Effector memory CD4-positive, alpha-beta T cell (primary cell): ENCODE data around the gene HEATR1.
"Not testable (repeated sequence)": the region's sequence is repeated elsewhere in the genome, so short reads cannot be mapped to it uniquely, and the experiment has no call there.

Source experiments
- DNase-seq, 3 donors: peaks; one replicate each; pipeline ENCODE4 v3.0.0-alpha.2; 2020
- H3K27ac ChIP-seq: 2 replicates; pipeline ENCODE4 v1.7.0; 2013; ENCODE audit warnings: mild to moderate bottlenecking, low read length, moderate library complexity; ENCODE audit not compliant: insufficient read depth, poor library complexity, severe bottlenecking
- H3K27me3 ChIP-seq: replicated peaks from 2 replicates; pipeline ENCODE4 v1.7.0; 2013; ENCODE audit warnings: mild to moderate bottlenecking, low read length; ENCODE audit not compliant: insufficient read depth, control insufficient read depth, poor library complexity, severe bottlenecking
- H3K36me3 ChIP-seq: 2 replicates; pipeline ENCODE4 v1.7.0; 2013; ENCODE audit warnings: mild to moderate bottlenecking, low read length, moderate library complexity; ENCODE audit not compliant: control insufficient read depth, insufficient read depth
- H3K4me1 ChIP-seq: 2 replicates; pipeline ENCODE4 v1.7.0; 2013; ENCODE audit warnings: low read length, mild to moderate bottlenecking; ENCODE audit not compliant: control insufficient read depth, insufficient read depth, poor library complexity, severe bottlenecking
- H3K4me3 ChIP-seq: 2 replicates; pipeline ENCODE4 v1.7.0; 2013; ENCODE audit warnings: low read length, low read depth, mild to moderate bottlenecking; ENCODE audit not compliant: insufficient read depth, poor library complexity, severe bottlenecking
- H3K9me3 ChIP-seq: 2 replicates; pipeline ENCODE4 v1.7.0; 2013; ENCODE audit warnings: mild to moderate bottlenecking, low read length, moderate library complexity; ENCODE audit not compliant: control insufficient read depth

Gene HEATR1

GRCh38 chr1:236622407-236622806 lies 18.1 kb upstream of the HEATR1 start:
- no peak for DNase-seq

GRCh38 chr1:236619398-236619797 lies 15.1 kb upstream of the HEATR1 start:
- no peak overlapping the region for H3K4me3 ChIP-seq
- no peaks in the 10 kb centered on the region for H3K9me3 ChIP-seq
- peaks cover 5% of the 10 kb centered on the region for H3K27me3 ChIP-seq
- H3K36me3 ChIP-seq: no peaks in the 10 kb centered on the region
- DNase-seq: no peak
- H3K27ac ChIP-seq: no peak overlapping the region
- H3K4me1 ChIP-seq: no peaks in the 10 kb centered on the region

More at GRCh38 chr1:236622407-236622806, 18.1 kb upstream of the HEATR1 start:
- no peaks in the 10 kb centered on the region for H3K36me3 ChIP-seq
- no peak overlapping the region for H3K27ac ChIP-seq
- H3K9me3 ChIP-seq: no peaks in the 10 kb centered on the region
- H3K4me1 ChIP-seq: no peaks in the 10 kb centered on the region
- H3K27me3 ChIP-seq: peaks cover 5% of the 10 kb centered on the region
- H3K4me3 ChIP-seq: no peak overlapping the region

DNA sequence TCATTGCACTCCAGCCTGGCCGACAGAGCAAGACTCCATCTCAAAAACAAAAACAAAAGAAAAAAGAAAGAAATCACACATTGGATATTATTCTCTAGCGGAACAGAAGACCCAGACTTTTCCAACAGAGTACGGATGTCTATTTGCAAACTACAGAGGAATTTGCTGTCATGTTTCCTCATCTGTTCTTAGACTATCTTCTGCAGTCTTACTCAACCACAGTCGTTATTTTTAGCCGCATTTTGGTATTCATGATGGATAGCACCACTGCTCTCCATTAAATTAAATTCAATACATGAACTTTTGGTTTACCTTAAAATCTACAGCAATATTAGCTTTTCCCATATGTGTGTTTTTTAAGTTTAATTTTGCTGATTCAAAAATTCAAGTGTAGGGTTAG lies 14.2 kb upstream of the HEATR1 start:
- no peak for DNase-seq
- no peak overlapping the region for H3K27ac ChIP-seq
- no peaks in the 10 kb centered on the region for H3K4me1 ChIP-seq
- no peaks in the 10 kb centered on the region for H3K36me3 ChIP-seq
- no peak overlapping the region for H3K4me3 ChIP-seq
- no peaks in the 10 kb centered on the region for H3K9me3 ChIP-seq
- peaks cover 5% of the 10 kb centered on the region for H3K27me3 ChIP-seq

- DNase-seq: no peak
- no peaks in the 10 kb centered on the region for H3K4me1 ChIP-seq
- H3K27me3 ChIP-seq: peaks cover 5% of the 10 kb centered on the region
- H3K27ac ChIP-seq: no peak overlapping the region
- no peaks in the 10 kb centered on the region for H3K9me3 ChIP-seq
- H3K36me3 ChIP-seq: no peaks in the 10 kb centered on the region
- H3K4me3 ChIP-seq: no peak overlapping the region
Measured at GRCh38 chr1:236615399-236616148, 11.3 kb upstream of the HEATR1 start.

- no peaks in the 10 kb centered on the region for H3K4me1 ChIP-seq
- peaks cover 24% of the 10 kb centered on the region for H3K27me3 ChIP-seq
- no peak for DNase-seq
- no peaks in the 10 kb centered on the region for H3K9me3 ChIP-seq
- no peak overlapping the region for H3K4me3 ChIP-seq
- H3K27ac ChIP-seq: no peak overlapping the region
- H3K36me3 ChIP-seq: no peaks in the 10 kb centered on the region
Measured at GRCh38 chr1:236612349-236612748, 8.0 kb upstream of the HEATR1 start.

GRCh38 chr1:236608930-236609726 lies 4.8 kb upstream of the HEATR1 start:
- Histone ChIP-seq H3K27me3 (peaks cover 24% of the 10 kb centered on the region), H3K36me3 (no peaks in the 10 kb centered on the region), H3K4me3 (no peak overlapping the region), H3K27ac (no peak overlapping the region), H3K9me3 (no peaks in the 10 kb centered on the region), H3K4me1 (no peaks in the 10 kb centered on the region)
- no peak for DNase-seq

- not testable (repeated sequence) for H3K9me3 ChIP-seq, H3K36me3 ChIP-seq, H3K4me3 ChIP-seq, H3K4me1 ChIP-seq, DNase-seq, H3K27ac ChIP-seq
- peaks cover 24% of the 10 kb centered on the region for H3K27me3 ChIP-seq
Measured at GRCh38 chr1:236607597-236607996, 3.3 kb upstream of the HEATR1 start.

DNA sequence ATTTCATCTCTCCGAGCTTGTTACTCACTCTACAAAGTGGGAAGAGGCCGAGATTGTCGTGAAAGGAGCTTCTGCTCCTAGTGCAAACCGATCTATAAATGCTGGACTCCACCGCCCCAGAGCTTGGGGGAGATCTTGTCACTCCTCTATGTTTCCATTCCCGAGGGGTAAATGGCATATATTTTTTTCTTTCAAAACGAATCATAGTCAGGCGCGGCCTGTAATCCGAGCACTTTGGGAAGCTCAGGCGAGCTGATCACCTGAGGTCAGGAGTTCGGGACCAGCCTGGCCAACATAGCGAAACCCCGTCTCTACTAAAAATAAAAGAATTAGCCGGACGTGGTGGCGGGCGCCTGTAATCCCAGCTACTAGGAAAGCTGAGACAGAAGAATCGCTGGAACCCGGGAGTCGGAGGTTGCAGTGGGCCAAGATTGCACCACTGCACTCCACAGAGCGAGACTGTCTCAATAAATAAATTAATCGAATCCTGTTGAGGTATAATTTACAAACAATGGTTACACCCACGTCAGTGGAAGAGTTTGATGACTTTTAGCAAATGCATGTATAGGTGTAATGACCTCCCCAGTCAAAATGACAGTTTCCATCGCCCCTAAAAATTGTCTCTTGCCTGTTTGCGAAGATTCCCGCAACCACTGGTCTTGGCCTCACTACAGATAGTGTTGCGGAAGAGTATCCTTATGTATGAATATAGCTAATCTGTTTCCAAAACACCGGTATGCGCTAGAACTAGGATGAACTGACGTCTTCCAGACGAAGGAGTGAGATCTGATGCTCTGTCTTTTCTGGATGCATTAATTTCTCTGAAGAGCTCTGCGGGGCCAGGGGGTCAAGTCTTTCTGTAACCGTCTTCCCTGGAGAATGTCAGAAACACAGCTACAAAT lies 840 bp upstream of the HEATR1 start:
- Histone ChIP-seq H3K4me1 (peaks cover 10% of the 10 kb centered on the region), H3K4me3 (peak overlapping the region; percentile 99), H3K27me3 (peaks cover 15% of the 10 kb centered on the region), H3K36me3 (peaks cover 10% of the 10 kb centered on the region), H3K27ac (peak overlapping the region; percentile 69), H3K9me3 (no peaks in the 10 kb centered on the region)
- no peak for DNase-seq

DNA sequence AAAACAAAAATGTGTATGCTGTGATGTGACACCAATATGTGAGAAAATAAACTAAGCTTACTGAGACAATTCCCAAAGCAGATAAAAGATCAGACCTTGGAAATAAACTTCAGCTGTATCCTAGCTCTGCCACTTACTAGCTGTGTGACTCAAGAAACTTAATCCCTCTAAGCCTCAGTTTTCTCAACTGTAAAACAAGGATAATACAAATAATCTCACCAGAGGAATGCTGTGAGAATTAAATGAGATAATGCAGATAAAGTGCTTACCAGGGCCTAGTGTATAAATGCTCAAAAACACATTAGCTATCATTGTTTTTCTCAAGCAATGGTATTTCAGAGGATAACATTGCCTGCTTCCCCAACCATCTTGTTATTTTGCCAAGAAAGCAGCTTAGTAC lies 2.1 kb downstream of the HEATR1 start:
- Histone ChIP-seq H3K36me3 (peaks cover 33% of the 10 kb centered on the region), H3K27me3 (no peaks in the 10 kb centered on the region), H3K9me3 (no peaks in the 10 kb centered on the region), H3K4me1 (peaks cover 10% of the 10 kb centered on the region), H3K4me3 (no peak overlapping the region), H3K27ac (no peak overlapping the region)
- no peak for DNase-seq
